HepG2 (cell line): ENCODE results near the gene MPST. TPM values are rescaled to one million over a fixed set of nuclear protein-coding genes. Genes with fewer than 3 reads are reported as not detected.
A peak's percentile ranks its signal among the peaks of the same experiment; 100 is the strongest.

Source experiments
- CHD4 ChIP-seq: fragments of 200-600 bp; sonication (generic); IDR thresholded peaks from 2 replicates; pipeline ENCODE4 v1.7.0; 2017; ENCODE audit warnings: mild to moderate bottlenecking, low read length, borderline replicate concordance
- HMG20B ChIP-seq: conservative IDR thresholded peaks from 2 replicates; pipeline ENCODE4 v1.6.1; 2016; ENCODE audit warnings: missing genetic modification reagents, missing compliant biosample characterization
- IKZF1 ChIP-seq: fragments of 450-650 bp; IDR thresholded peaks from 2 replicates; pipeline ENCODE4 v1.7.1; 2016
- ISL2 ChIP-seq: sonication (generic); formaldehyde crosslinking; IDR thresholded peaks from 2 replicates; pipeline ENCODE4 v1.5.0; 2020; ENCODE audit warnings: missing genetic modification reagents
- NFYC ChIP-seq: IDR thresholded peaks from 2 replicates; pipeline ENCODE4 v1.6.1; 2016; ENCODE audit warnings: missing genetic modification reagents, missing compliant biosample characterization
- PCBP2 ChIP-seq: fragments of 200-400 bp; formaldehyde crosslinking; optimal IDR thresholded peaks from 2 replicates; pipeline ENCODE3; 2018; ENCODE audit warnings: low read length, low read depth; ENCODE audit not compliant: poor library complexity, severe bottlenecking
- REPIN1 ChIP-seq: sonication (generic); formaldehyde crosslinking; IDR thresholded peaks from 2 replicates; pipeline ENCODE4 v1.8.0; 2022; ENCODE audit warnings: missing genetic modification reagents, low read depth, mild to moderate bottlenecking, borderline replicate concordance
- WIZ ChIP-seq: sonication (generic); formaldehyde crosslinking; IDR thresholded peaks from 2 replicates; pipeline ENCODE4 v1.5.1; 2020; ENCODE audit warnings: mild to moderate bottlenecking, missing genetic modification reagents
- YY1 ChIP-seq: IDR thresholded peaks from 2 replicates; pipeline ENCODE4 v1.6.1; 2011; ENCODE audit warnings: low read length, low read depth, moderate library complexity, mild to moderate bottlenecking; ENCODE audit not compliant: insufficient read depth, insufficient replicate concordance
- ZBTB38 ChIP-seq: sonication (generic); formaldehyde crosslinking; IDR thresholded peaks from 2 replicates; pipeline ENCODE4 v1.5.1; 2020; ENCODE audit warnings: mild to moderate bottlenecking, missing genetic modification reagents
- ZBTB4 ChIP-seq: sonication (generic); formaldehyde crosslinking; IDR thresholded peaks from 2 replicates; pipeline ENCODE4 v1.4.0; 2020; ENCODE audit warnings: missing genetic modification reagents, mild to moderate bottlenecking, borderline replicate concordance
- ZNF225 ChIP-seq: sonication (generic); formaldehyde crosslinking; IDR thresholded peaks from 2 replicates; pipeline ENCODE4 v1.4.0; 2020; ENCODE audit warnings: mild to moderate bottlenecking, missing genetic modification reagents
- ZNF256 ChIP-seq: sonication (generic); formaldehyde crosslinking; conservative IDR thresholded peaks from 2 replicates; pipeline ENCODE4 v1.4.0; 2020; ENCODE audit warnings: missing genetic modification reagents
- ZNF343 ChIP-seq: sonication (generic); formaldehyde crosslinking; IDR thresholded peaks from 2 replicates; pipeline ENCODE4 v1.4.0; 2020; ENCODE audit warnings: mild to moderate bottlenecking, missing genetic modification reagents
- ZNF510 ChIP-seq: sonication (generic); formaldehyde crosslinking; IDR thresholded peaks from 2 replicates; pipeline ENCODE4 v1.4.0; 2020; ENCODE audit warnings: low read depth, mild to moderate bottlenecking, missing genetic modification reagents
- ZNF678 ChIP-seq: sonication (generic); formaldehyde crosslinking; IDR thresholded peaks from 2 replicates; pipeline ENCODE4 v1.4.0; 2020; ENCODE audit warnings: mild to moderate bottlenecking, missing genetic modification reagents
- ZNF83 ChIP-seq: sonication (generic); formaldehyde crosslinking; IDR thresholded peaks from 2 replicates; pipeline ENCODE4 v1.4.0; 2020; ENCODE audit warnings: missing genetic modification reagents, mild to moderate bottlenecking, borderline replicate concordance
- polyA plus RNA-seq, 8 experiments: library from polyadenylated mRNA; depleted of rRNA in 3 of 8; stranded (reverse) in 7 of 8; unstranded in 1 of 8; fragments of >200 nt; fragmentation: Illumina TruSeq in 4 of 8; extraction: Trizol in 4 of 8; gene quantifications; 2 replicates each; pipeline versions ENCODE4 v1.2.1 to v1.2.3, GENCODE V29; 2011 to 2016; ENCODE audit warnings: low read depth in 4 of 8, missing spikeins in 1 of 8, mixed read lengths in 1 of 8; ENCODE audit not compliant: insufficient read depth in 1 of 8
- total RNA-seq, 5 experiments: library from RNA; depleted of rRNA; stranded (reverse); fragments of >200 nt; fragmentation: Illumina TruSeq; extraction: Trizol; gene quantifications; 2 replicates each; pipeline ENCODE4 v1.2.3, GENCODE V29; 2016; ENCODE audit warnings: low read depth in 1 of 5
- TF ChIP-seq, protein P1 (sequence below): IDR thresholded peaks from 2 replicates; pipeline ENCODE4 v1.6.1; 2016; ENCODE audit warnings: missing genetic modification reagents, missing compliant biosample characterization
- TF ChIP-seq, protein P2 (sequence below): sonication (generic); formaldehyde crosslinking; IDR thresholded peaks from 2 replicates; pipeline ENCODE4 v1.4.0; 2020; ENCODE audit warnings: missing genetic modification reagents, low read depth, mild to moderate bottlenecking, borderline replicate concordance
- TF ChIP-seq, protein P3 (sequence below): sonication (generic); formaldehyde crosslinking; IDR thresholded peaks from 2 replicates; pipeline ENCODE4 v1.4.0; 2020; ENCODE audit warnings: mild to moderate bottlenecking, missing genetic modification reagents

The MPST gene
- total and polyA plus RNA-seq, 2 of the 13 experiments (the other 11 are each of a cell fraction or from before 2014, with no cell fraction given) = 133 to 141 TPM

DNA sequence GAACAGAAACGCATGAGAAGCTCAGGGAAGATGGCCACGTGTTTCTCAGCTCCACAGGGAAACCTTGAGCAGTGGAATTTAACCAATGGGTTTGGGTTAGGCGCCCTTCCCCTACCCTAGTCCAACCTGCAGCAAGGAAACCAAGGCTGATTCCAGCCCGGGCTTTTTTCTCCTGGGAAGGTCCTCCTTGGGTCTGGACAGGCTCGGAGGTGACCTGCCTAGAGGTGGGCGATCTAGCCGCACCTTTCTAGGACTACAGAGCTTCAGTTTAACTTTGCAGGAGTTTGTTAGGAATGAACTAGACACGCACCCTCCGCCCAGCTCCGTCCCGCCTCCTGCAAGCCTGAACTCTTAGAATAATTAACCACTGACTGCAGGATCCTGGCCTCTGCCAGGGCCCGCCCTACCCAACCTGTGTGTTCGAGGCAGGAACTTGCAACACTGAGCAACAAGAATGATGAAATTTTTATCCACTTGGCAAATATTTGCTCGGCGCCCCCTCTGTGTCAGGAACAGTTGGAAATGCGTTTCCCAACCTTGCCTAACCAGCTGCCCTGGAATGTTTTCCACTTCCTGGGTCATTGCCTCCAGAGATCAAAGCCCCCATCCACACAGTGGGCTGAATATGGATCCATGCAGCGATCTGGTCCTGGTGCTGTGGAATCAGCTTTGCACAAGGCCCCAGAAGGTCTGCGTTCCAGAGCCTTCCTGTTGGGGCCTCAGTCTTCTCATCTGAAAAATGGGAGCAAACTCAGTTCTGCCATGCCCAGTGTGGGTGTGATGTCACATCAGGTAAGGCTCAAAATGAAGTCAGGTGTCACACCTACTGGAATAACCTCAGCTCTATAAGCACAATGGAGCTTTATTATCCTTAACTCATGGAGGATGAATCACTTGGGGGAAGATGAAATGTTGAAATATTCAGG lies 13.3 kb downstream of the MPST start (continued):
- TF ChIP-seq ZBTB38 (CRISPR knock-in tag) (peak; percentile 77), ISL2 (CRISPR knock-in tag) (peak; percentile 97), YY1 (peak; percentile 57), NFYC (CRISPR knock-in tag) (peak; percentile 12; the same call in 1 of the 2 replicates), ZNF256 (CRISPR knock-in tag) (0 out of 2 replicates have a peak, but pooled peaks have one; percentile 19), PCBP2 (peak; percentile 14), ZNF678 (CRISPR knock-in tag) (no peak), REPIN1 (CRISPR knock-in tag) (peak; percentile 95), ZNF343 (CRISPR knock-in tag) (peak; percentile 58; the same call in 1 of the 2 replicates), CHD4 (peak; percentile 100), ZBTB4 (CRISPR knock-in tag) (peak; percentile 95), HMG20B (CRISPR knock-in tag) (peak; percentile 90), ZNF83 (CRISPR knock-in tag) (no peak), ZNF225 (no peak; the same call in 1 of the 2 replicates), ZNF510 (CRISPR knock-in tag) (no peak), IKZF1 (no peak), WIZ (CRISPR knock-in tag) (no peak)
- TF ChIP-seq, protein P1, sequence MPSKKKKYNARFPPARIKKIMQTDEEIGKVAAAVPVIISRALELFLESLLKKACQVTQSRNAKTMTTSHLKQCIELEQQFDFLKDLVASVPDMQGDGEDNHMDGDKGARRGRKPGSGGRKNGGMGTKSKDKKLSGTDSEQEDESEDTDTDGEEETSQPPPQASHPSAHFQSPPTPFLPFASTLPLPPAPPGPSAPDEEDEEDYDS (CRISPR knock-in tag) = peak; percentile 90
- TF ChIP-seq, protein P2, sequence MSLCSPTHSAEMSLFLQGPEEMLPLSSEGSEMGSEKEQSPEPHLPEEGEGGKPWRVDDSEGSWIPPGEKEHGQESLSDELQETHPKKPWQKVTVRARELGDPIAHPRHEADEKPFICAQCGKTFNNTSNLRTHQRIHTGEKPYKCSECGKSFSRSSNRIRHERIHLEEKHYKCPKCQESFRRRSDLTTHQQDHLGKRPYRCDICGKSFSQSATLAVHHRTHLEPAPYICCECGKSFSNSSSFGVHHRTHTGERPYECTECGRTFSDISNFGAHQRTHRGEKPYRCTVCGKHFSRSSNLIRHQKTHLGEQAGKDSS (CRISPR knock-in tag) = no peak
- TF ChIP-seq, protein P3, sequence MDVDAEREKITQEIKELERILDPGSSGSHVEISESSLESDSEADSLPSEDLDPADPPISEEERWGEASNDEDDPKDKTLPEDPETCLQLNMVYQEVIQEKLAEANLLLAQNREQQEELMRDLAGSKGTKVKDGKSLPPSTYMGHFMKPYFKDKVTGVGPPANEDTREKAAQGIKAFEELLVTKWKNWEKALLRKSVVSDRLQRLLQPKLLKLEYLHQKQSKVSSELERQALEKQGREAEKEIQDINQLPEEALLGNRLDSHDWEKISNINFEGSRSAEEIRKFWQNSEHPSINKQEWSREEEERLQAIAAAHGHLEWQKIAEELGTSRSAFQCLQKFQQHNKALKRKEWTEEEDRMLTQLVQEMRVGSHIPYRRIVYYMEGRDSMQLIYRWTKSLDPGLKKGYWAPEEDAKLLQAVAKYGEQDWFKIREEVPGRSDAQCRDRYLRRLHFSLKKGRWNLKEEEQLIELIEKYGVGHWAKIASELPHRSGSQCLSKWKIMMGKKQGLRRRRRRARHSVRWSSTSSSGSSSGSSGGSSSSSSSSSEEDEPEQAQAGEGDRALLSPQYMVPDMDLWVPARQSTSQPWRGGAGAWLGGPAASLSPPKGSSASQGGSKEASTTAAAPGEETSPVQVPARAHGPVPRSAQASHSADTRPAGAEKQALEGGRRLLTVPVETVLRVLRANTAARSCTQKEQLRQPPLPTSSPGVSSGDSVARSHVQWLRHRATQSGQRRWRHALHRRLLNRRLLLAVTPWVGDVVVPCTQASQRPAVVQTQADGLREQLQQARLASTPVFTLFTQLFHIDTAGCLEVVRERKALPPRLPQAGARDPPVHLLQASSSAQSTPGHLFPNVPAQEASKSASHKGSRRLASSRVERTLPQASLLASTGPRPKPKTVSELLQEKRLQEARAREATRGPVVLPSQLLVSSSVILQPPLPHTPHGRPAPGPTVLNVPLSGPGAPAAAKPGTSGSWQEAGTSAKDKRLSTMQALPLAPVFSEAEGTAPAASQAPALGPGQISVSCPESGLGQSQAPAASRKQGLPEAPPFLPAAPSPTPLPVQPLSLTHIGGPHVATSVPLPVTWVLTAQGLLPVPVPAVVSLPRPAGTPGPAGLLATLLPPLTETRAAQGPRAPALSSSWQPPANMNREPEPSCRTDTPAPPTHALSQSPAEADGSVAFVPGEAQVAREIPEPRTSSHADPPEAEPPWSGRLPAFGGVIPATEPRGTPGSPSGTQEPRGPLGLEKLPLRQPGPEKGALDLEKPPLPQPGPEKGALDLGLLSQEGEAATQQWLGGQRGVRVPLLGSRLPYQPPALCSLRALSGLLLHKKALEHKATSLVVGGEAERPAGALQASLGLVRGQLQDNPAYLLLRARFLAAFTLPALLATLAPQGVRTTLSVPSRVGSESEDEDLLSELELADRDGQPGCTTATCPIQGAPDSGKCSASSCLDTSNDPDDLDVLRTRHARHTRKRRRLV (CRISPR knock-in tag) = peak; percentile 83
